ENCODE measurements around the gene PRSS50.

- no peak for TF ChIP-seq CTCF (conservative IDR thresholded peaks at IDR 0.05; ENCODE audit: low read depth, low read length)
- TF ChIP-seq EZH2 (IDR thresholded peaks at IDR 0.05; ENCODE audit: borderline replicate concordance, low read depth, low read length, poor library complexity, severe bottlenecking) = no peak
These were observed 42.2 kb downstream of the PRSS50 start for GRCh38 chr3:46675426-46675825.
